BE2C (cell line): ENCODE data around the gene TGM2.

Source experiments
- DNase-seq: peaks from one replicate; pipeline ENCODE4 v3.0.0-alpha.2; 2020
- H3K27me3 ChIP-seq: fragments of 250-450 bp; sonication (Bioruptor Pico); 2 replicates; pipeline ENCODE4 v1.5.1; 2020; ENCODE audit warnings: mild to moderate bottlenecking
- H3K36me3 ChIP-seq: fragments of 250-450 bp; sonication (Bioruptor Pico); 2 replicates; pipeline ENCODE4 v1.5.1; 2020; ENCODE audit warnings: mild to moderate bottlenecking
- H3K4me1 ChIP-seq: fragments of 250-450 bp; sonication (Bioruptor Pico); 2 replicates; pipeline ENCODE4 v1.5.1; 2020
- H3K4me3 ChIP-seq: 2 replicates; pipeline ENCODE4 v1.5.1; 2011; ENCODE audit warnings: low read depth, low read length
- H3K9me3 ChIP-seq: fragments of 250-450 bp; sonication (Bioruptor Pico); 2 replicates; pipeline ENCODE4 v1.5.1; 2020
- TF ChIP-seq, protein P1 (sequence below): IDR thresholded peaks from 2 replicates; pipeline ENCODE4 v1.5.1; 2012; ENCODE audit warnings: mild to moderate bottlenecking, low read depth, low read length

The TGM2 gene

GRCh38 chr20:38141204-38141888 is 23.7 kb downstream of the TGM2 start:
- TF ChIP-seq, protein P1, sequence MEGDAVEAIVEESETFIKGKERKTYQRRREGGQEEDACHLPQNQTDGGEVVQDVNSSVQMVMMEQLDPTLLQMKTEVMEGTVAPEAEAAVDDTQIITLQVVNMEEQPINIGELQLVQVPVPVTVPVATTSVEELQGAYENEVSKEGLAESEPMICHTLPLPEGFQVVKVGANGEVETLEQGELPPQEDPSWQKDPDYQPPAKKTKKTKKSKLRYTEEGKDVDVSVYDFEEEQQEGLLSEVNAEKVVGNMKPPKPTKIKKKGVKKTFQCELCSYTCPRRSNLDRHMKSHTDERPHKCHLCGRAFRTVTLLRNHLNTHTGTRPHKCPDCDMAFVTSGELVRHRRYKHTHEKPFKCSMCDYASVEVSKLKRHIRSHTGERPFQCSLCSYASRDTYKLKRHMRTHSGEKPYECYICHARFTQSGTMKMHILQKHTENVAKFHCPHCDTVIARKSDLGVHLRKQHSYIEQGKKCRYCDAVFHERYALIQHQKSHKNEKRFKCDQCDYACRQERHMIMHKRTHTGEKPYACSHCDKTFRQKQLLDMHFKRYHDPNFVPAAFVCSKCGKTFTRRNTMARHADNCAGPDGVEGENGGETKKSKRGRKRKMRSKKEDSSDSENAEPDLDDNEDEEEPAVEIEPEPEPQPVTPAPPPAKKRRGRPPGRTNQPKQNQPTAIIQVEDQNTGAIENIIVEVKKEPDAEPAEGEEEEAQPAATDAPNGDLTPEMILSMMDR, result no peak
- no peak overlapping the region for H3K4me3 ChIP-seq
- peaks cover 37% of the 10 kb centered on the region for H3K4me1 ChIP-seq
- H3K9me3 ChIP-seq, result no peaks in the 10 kb centered on the region
- no peaks in the 10 kb centered on the region for H3K36me3 ChIP-seq
- DNase-seq, result no peak
- H3K27me3 ChIP-seq, result no peaks in the 10 kb centered on the region

DNA sequence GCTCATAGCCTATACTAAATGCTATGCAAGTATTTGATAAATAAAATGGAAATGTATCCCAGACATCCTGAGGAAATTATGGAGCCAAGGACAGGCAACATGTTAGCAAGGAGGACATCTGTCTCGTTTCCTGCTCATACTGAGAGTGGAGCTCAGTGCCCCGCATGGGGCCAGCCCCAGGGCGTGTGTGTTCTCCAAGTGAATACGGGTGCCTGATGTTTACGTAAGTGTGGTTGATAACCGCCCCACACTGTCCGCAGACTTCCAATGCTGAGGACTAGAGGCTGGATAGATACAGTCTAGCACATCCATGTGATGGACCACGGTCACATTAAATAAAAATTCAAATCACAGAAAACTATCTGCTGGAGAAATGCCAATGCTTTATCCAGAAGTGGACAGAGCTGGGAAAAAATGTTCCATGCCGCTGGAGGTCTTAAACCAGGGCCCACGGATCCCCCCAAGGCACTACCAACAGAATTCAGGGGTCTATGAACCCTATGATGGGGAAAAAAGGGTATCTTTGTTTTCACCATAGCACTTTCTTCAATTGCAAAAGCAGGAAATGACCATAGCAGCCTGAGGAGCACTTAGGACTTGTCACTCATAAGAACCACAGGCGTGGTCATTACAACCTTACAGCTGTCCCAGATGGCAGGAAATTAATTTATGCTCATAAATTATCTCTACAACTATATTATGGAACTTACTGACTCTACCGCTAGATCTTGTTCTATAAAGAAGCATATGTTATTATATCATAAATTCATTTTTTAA is 24.9 kb downstream of the TGM2 start:
- H3K36me3 ChIP-seq, result no peaks in the 10 kb centered on the region
- TF ChIP-seq, protein P1, result no peak
- H3K27me3 ChIP-seq, result no peaks in the 10 kb centered on the region
- DNase-seq, result peak; percentile 71
- no peak overlapping the region for H3K4me3 ChIP-seq
- peaks cover 37% of the 10 kb centered on the region for H3K4me1 ChIP-seq
- no peaks in the 10 kb centered on the region for H3K9me3 ChIP-seq

DNA sequence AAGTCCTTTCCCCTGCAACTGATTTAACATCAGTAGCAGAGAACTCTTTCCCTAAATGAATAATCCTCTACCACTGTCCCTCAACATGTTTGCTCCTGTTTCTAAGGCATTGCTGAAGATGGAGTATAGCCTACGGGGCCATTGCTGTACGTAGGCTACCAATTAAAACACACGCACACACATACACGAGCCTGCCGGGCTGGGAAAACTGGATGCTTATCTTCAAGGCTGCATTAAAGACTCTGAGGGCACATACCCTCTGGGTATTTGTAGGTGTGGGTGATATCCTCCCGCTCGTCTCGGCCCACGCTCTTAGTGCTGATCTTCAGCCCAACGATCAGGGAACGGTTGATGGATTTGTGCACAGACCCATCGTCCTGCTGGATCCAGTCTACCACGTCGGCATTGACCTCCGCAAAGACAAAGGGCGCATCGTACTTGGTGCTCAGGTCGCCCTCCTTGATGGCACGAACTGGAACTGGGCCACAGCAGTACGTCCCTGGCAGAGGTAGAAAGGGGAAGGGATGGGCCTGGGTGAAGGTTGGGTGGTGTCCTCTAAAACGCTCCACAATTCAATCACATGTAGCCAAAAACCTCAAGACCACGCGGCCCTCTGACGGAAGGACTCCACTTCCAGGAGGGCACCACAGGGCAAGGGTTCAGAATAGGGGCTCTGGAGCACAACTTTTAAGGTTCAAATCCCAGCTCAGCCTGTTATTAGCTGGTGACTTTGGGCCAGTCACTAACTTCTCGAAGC is 25.7 kb downstream of the TGM2 start:
- Histone ChIP-seq H3K4me3 (no peak overlapping the region), H3K9me3 (no peaks in the 10 kb centered on the region), H3K36me3 (no peaks in the 10 kb centered on the region), H3K4me1 (peaks cover 43% of the 10 kb centered on the region), H3K27me3 (no peaks in the 10 kb centered on the region)
- DNase-seq, result no peak
- TF ChIP-seq, protein P1, result no peak

- TF ChIP-seq, protein P1, result no peak
- no peak overlapping the region for H3K4me3 ChIP-seq
- no peaks in the 10 kb centered on the region for H3K9me3 ChIP-seq
- no peaks in the 10 kb centered on the region for H3K36me3 ChIP-seq
- DNase-seq, result no peak
- H3K4me1 ChIP-seq, result peaks cover 33% of the 10 kb centered on the region
- no peaks in the 10 kb centered on the region for H3K27me3 ChIP-seq
Measured at GRCh38 chr20:38138086-38138778, 26.8 kb downstream of the TGM2 start.

DNA sequence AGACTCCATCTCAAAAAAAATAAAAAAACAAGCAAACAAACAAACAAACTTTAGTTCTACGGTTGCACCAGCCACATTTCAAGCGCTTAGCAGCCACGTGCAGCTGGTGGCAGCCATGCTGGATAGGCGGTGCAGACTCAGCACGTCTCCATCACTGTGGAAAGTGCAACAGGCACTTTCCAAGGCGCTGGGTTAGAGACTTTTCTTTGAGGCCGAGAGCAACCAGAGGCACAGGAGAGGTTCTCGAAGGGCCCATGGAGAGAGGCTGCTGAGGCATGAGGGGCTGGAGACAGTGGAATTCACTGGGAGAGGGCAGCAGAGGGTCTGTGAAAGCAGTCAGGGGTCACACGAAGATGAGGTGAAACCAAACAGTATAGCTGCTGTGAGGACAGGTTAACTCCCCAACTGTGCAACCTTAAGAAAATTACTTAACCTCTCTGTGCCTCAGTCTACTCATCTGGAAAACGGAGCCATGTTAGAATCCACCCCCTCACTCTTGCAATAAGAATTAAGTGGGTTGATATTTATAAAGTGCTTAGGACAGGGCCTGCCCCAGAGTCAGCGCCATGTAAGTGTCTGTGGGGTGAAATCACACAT is 27.5 kb downstream of the TGM2 start:
- TF ChIP-seq, protein P1, result no peak
- Histone ChIP-seq H3K36me3 (no peaks in the 10 kb centered on the region), H3K4me1 (peaks cover 30% of the 10 kb centered on the region), H3K27me3 (no peaks in the 10 kb centered on the region), H3K9me3 (no peaks in the 10 kb centered on the region), H3K4me3 (no peak overlapping the region)
- DNase-seq, result no peak
